Endothelial cell of umbilical vein (primary cell): ENCODE results near the gene ENTPD3. TPM values are rescaled to one million over a fixed set of nuclear protein-coding genes. Genes with fewer than 3 reads are reported as not detected.

Experiments
- BruUV-seq: library from RNA; stranded (reverse); fragments of 400-500 nt; replicated peaks from 2 replicates; lab custom pipeline; 2021; lab: Mats Ljungman, UMichigan
- CTCF ChIA-PET: fragments of 300-600, 350-600 bp; sonication (Branson Sonifier 250); formaldehyde crosslinking; loops from one replicate; lab custom pipeline; 2021; ENCODE audit warnings: antibody characterized with exemption, inconsistent platforms; lab: Charles Lee
- POLR2A ChIA-PET: fragments of 300-600, 350-600 bp; sonication (Branson Sonifier 250); formaldehyde crosslinking; loops from one replicate; lab custom pipeline; 2021; ENCODE audit warnings: antibody characterized with exemption, inconsistent platforms; lab: Charles Lee
- DNase-seq: peaks from one replicate; pipeline ENCODE4 v3.0.0-alpha.2; 2011; ENCODE audit warnings: low read depth, low spot score
- FAIRE-seq: peaks from 2 replicates; lab custom pipeline; 2011; peaks lifted over from hg19 to GRCh38; lab: Jason Lieb, UNC
- H2AFZ ChIP-seq: 2 replicates; pipeline ENCODE4 v1.6.0; 2012; ENCODE audit warnings: low read depth, low read length, control low read depth, inconsistent platforms
- H3K27ac ChIP-seq: 2 replicates; pipeline ENCODE4 v1.5.1; 2011; ENCODE audit warnings: low read depth, mild to moderate bottlenecking, control low read depth, low read length, moderate library complexity; ENCODE audit not compliant: insufficient read depth
- H3K27me3 ChIP-seq, 2 experiments: 2 replicates each; pipeline versions ENCODE4 v1.6.0 to v1.6.1; 2011; ENCODE audit warnings: low read length in 2 of 2, mixed read lengths in 1 of 2; ENCODE audit not compliant: control insufficient read depth in 2 of 2, insufficient read depth in 2 of 2
- H3K36me3 ChIP-seq, 2 experiments: 2 replicates in 1 of 2; 3 replicates in 1 of 2; pipeline ENCODE4 v1.5.1; 2011; ENCODE audit warnings: low read length in 2 of 2, mild to moderate bottlenecking in 1 of 2, moderate library complexity in 1 of 2; ENCODE audit not compliant: control insufficient read depth in 2 of 2, insufficient read depth in 2 of 2; ENCODE audit errors: extremely low read depth in 1 of 2
- H3K4me1 ChIP-seq: 3 replicates; pipeline ENCODE4 v1.5.1; 2011; ENCODE audit warnings: mild to moderate bottlenecking, low read length; ENCODE audit not compliant: control insufficient read depth, insufficient read depth; ENCODE audit errors: extremely low read depth
- H3K4me2 ChIP-seq: 2 replicates; pipeline ENCODE4 v1.6.1; 2011; ENCODE audit warnings: low read length, control low read depth, mixed read lengths; ENCODE audit not compliant: insufficient read depth
- H3K4me3 ChIP-seq, 3 experiments: fragments of 200-600 bp in 1 of 3; sonication (generic), shearing (Covaris generic) in 1 of 3; replicated peaks in 1 of 3; 2 replicates each; pipeline ENCODE4 v1.5.1; 2011 to 2016; ENCODE audit warnings: control low read depth in 3 of 3, low read length in 3 of 3, mild to moderate bottlenecking in 2 of 3, inconsistent platforms in 1 of 3, low read depth in 1 of 3, moderate library complexity in 1 of 3; ENCODE audit not compliant: insufficient read depth in 1 of 3
- H3K79me2 ChIP-seq: 2 replicates; pipeline ENCODE4 v1.6.0; 2012; ENCODE audit warnings: low read length, inconsistent platforms; ENCODE audit not compliant: control insufficient read depth, insufficient read depth
- H3K9ac ChIP-seq: replicated peaks from 2 replicates; pipeline ENCODE3; 2011; ENCODE audit warnings: low read length, control low read depth; ENCODE audit not compliant: insufficient read depth; ENCODE audit errors: extremely low read depth
- H3K9me1 ChIP-seq: replicated peaks from 3 replicates; pipeline ENCODE4 v1.6.0; 2011; ENCODE audit warnings: mild to moderate bottlenecking, low read length; ENCODE audit not compliant: control insufficient read depth, insufficient read depth; ENCODE audit errors: extremely low read depth
- H3K9me3 ChIP-seq: replicated peaks from 2 replicates; pipeline ENCODE4 v1.5.1; 2012; ENCODE audit warnings: low read length, inconsistent platforms; ENCODE audit not compliant: control insufficient read depth, insufficient read depth
- H4K20me1 ChIP-seq: replicated peaks from 2 replicates; pipeline ENCODE3; 2011; ENCODE audit warnings: mild to moderate bottlenecking, low read length; ENCODE audit not compliant: control insufficient read depth, insufficient read depth; ENCODE audit errors: extremely low read depth
- EZH2 ChIP-seq: IDR thresholded peaks from 2 replicates; pipeline ENCODE4 v1.6.1; 2012; ENCODE audit warnings: borderline replicate concordance, low read depth, mild to moderate bottlenecking, moderate library complexity, low read length, inconsistent platforms; ENCODE audit not compliant: severe bottlenecking
- FOS ChIP-seq: IDR thresholded peaks from 2 replicates; pipeline ENCODE4 v1.6.1; 2011; ENCODE audit warnings: mild to moderate bottlenecking, low read length, moderate library complexity, borderline replicate concordance; ENCODE audit not compliant: insufficient read depth
- GATA2 ChIP-seq: IDR thresholded peaks from 2 replicates; pipeline ENCODE4 v1.7.0; 2011; ENCODE audit warnings: low read depth, mild to moderate bottlenecking, moderate library complexity, mixed read lengths, low read length; ENCODE audit not compliant: insufficient read length, insufficient read depth
- JUN ChIP-seq: IDR thresholded peaks from 2 replicates; pipeline ENCODE4 v1.6.1; 2011; ENCODE audit warnings: borderline replicate concordance, low read depth; ENCODE audit not compliant: insufficient read length, insufficient read depth
- MAX ChIP-seq: IDR thresholded peaks from 2 replicates; pipeline ENCODE4 v1.6.1; 2011; ENCODE audit not compliant: insufficient read depth, insufficient read length
- MYC ChIP-seq: IDR thresholded peaks from one replicate; pipeline ENCODE4 v1.6.1; 2011; ENCODE audit warnings: mild to moderate bottlenecking, low read depth, low read length
- POLR2A ChIP-seq: IDR thresholded peaks from 2 replicates; pipeline ENCODE4 v1.6.1; 2012; ENCODE audit warnings: low read depth, mild to moderate bottlenecking, control low read depth, low read length
- POLR2AphosphoS5 ChIP-seq: IDR thresholded peaks from 2 replicates; pipeline ENCODE4 v1.6.1; 2012; ENCODE audit warnings: low read depth, mild to moderate bottlenecking, control low read depth, low read length, moderate library complexity; ENCODE audit not compliant: insufficient read depth
- dilution Hi-C: fragments of 300-500 bp; cut with MboI; formaldehyde crosslinking; loops from one replicate; pipeline ENCODE4 v1.15.0; 2019; ENCODE audit warnings: low sequenced_read_pairs; ENCODE audit not compliant: extremely low pct_ligation_motif_present
- intact Hi-C: fragments of 100-400 bp; cut with micrococcal nuclease; formaldehyde crosslinking; loops from one replicate; pipeline ENCODE4 v1.10.0; 2022
- polyA plus RNA-seq, 4 experiments: library from polyadenylated mRNA; depleted of rRNA in 3 of 4; stranded (reverse) in 3 of 4; unstranded in 1 of 4; fragments of >200 nt; gene quantifications; 2 replicates each; pipeline versions ENCODE4 v1.2.1 to v1.2.3, GENCODE V29; 2011 to 2012; ENCODE audit warnings: missing spikeins in 1 of 4
- total RNA-seq: library from RNA; stranded (reverse); gene quantifications from 2 replicates; pipeline ENCODE4 v1.2.3, GENCODE V29; 2021
- TF ChIP-seq, protein P1 (sequence below), 2 donors: IDR thresholded peaks; 1 replicate in 1 of 2; 2 replicates in 1 of 2; pipeline ENCODE4 v1.5.1; 2011; ENCODE audit warnings: low read length in 2 of 2, mild to moderate bottlenecking in 2 of 2, moderate library complexity in 2 of 2, control low read depth in 1 of 2, inconsistent platforms in 1 of 2, low read depth in 1 of 2; ENCODE audit not compliant: insufficient read depth in 1 of 2; ENCODE audit errors: extremely low read depth in 1 of 2

The ENTPD3 gene
- total and polyA plus RNA-seq, 2 donors (not counting 3 experiments of a cell fraction or from before 2014, with no cell fraction given), result not detected

- Histone ChIP-seq H3K36me3 (no peaks in the 10 kb centered on the region), H4K20me1 (no peaks in the 10 kb centered on the region), H2AFZ (no peak overlapping the region), H3K27me3 (peaks cover 0 to 5% of the 10 kb centered on the region in 2 experiments), H3K4me3 (no peak overlapping the region), H3K4me2 (no peak overlapping the region), H3K9me3 (no peaks in the 10 kb centered on the region), H3K9ac (no peak overlapping the region), H3K4me1 (no peaks in the 10 kb centered on the region), H3K9me1 (no peaks in the 10 kb centered on the region), H3K27ac (no peak overlapping the region), H3K79me2 (no peaks in the 10 kb centered on the region)
- dilution Hi-C loops (no loop called here), intact Hi-C loops (no loop called here)
- DNase-seq (no peak), FAIRE-seq (no peak)
- POLR2A ChIA-PET, result no interaction called here
- no TSS peak for BruUV-seq
- CTCF ChIA-PET, result no interaction called here
- TF ChIP-seq POLR2AphosphoS5 (no peak), JUN (no peak), POLR2A (no peak), FOS (no peak), MYC (no peak), MAX (no peak), GATA2 (no peak), EZH2 (no peak)
- TF ChIP-seq, protein P1, sequence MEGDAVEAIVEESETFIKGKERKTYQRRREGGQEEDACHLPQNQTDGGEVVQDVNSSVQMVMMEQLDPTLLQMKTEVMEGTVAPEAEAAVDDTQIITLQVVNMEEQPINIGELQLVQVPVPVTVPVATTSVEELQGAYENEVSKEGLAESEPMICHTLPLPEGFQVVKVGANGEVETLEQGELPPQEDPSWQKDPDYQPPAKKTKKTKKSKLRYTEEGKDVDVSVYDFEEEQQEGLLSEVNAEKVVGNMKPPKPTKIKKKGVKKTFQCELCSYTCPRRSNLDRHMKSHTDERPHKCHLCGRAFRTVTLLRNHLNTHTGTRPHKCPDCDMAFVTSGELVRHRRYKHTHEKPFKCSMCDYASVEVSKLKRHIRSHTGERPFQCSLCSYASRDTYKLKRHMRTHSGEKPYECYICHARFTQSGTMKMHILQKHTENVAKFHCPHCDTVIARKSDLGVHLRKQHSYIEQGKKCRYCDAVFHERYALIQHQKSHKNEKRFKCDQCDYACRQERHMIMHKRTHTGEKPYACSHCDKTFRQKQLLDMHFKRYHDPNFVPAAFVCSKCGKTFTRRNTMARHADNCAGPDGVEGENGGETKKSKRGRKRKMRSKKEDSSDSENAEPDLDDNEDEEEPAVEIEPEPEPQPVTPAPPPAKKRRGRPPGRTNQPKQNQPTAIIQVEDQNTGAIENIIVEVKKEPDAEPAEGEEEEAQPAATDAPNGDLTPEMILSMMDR (IDR thresholded peaks at IDR 0.05; ENCODE audit: extremely low read depth in 1 of 2, insufficient read depth in 1 of 2, low read depth in 1 of 2, low read length in 2 of 2), result no peak
These were observed 17.7 kb downstream of the ENTPD3 start for GRCh38 chr3:40404591-40405198.
